Mononuclear cell (primary cell): ENCODE results near the gene GPR146. TPM values are rescaled to one million over a fixed set of nuclear protein-coding genes. Genes with fewer than 3 reads are reported as not detected.
"Not testable (repeated sequence)": the region's sequence is repeated elsewhere in the genome, so short reads cannot be mapped to it uniquely, and the experiment has no call there.

Experiments
- H3K27me3 ChIP-seq: 2 replicates; pipeline ENCODE4 v1.6.0; 2011; ENCODE audit warnings: low read length, control low read depth; ENCODE audit not compliant: insufficient read depth
- H3K4me1 ChIP-seq: 2 replicates; pipeline ENCODE4 v1.5.1; 2011; ENCODE audit warnings: mild to moderate bottlenecking, low read length, control low read depth; ENCODE audit not compliant: insufficient read depth
- H3K4me3 ChIP-seq: 2 replicates; pipeline ENCODE4 v1.5.1; 2011; ENCODE audit warnings: mild to moderate bottlenecking, low read length, moderate library complexity
- H3K9me3 ChIP-seq: 2 replicates; pipeline ENCODE4 v1.5.1; 2011; ENCODE audit warnings: low read depth, mild to moderate bottlenecking, control low read depth, low read length
- total RNA-seq: library from RNA; depleted of rRNA; stranded (reverse); fragments of >200 nt; gene quantifications from one replicate; pipeline ENCODE4 v1.2.3, GENCODE V29; 2012

The GPR146 gene
- total RNA-seq, 1 donor = 4.3 TPM

DNA sequence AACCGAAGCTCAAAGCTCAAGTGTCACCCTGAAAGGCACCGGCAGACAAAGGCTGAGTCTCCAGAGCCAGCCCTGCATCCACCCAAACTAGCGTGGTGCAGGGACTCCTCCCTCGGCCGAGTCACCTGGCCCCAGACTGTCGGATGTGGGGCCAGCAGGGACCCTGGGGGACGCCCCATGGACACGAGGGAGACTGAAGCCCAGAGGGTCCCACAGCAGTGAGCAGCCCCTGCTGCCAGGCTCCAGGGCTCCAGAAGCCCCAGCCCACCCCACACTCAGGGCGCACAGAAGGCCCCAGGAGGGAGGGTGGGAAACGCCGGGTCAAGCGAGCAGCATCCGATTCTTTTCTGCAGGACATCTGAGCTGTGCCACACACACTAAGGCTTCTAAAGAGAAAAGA, 20.2 kb downstream of the GPR146 start:
- H3K4me1 ChIP-seq = peaks cover 35% of the 10 kb centered on the region
- H3K4me3 ChIP-seq = no peak overlapping the region
- H3K9me3 ChIP-seq = no peaks in the 10 kb centered on the region
- H3K27me3 ChIP-seq = peaks cover 6% of the 10 kb centered on the region

DNA sequence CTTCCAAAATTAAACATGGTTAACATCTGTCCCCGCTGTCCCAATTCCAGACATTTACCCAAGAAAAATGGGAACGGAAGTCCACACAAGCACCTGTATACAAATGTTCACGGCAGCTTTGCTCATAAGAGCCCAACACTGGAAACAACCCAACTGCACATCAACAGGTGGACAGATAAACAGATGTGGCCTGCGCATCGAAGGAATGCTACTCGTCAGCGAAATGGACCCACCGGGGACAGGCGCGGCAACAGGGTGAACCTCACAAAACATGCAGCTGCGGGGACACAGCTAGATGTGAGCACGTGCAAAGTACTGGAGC, 20.9 kb downstream of the GPR146 start:
- Histone ChIP-seq H3K9me3 (no peaks in the 10 kb centered on the region), H3K27me3 (peaks cover 3% of the 10 kb centered on the region), H3K4me3 (no peak overlapping the region), H3K4me1 (peaks cover 31% of the 10 kb centered on the region)

DNA sequence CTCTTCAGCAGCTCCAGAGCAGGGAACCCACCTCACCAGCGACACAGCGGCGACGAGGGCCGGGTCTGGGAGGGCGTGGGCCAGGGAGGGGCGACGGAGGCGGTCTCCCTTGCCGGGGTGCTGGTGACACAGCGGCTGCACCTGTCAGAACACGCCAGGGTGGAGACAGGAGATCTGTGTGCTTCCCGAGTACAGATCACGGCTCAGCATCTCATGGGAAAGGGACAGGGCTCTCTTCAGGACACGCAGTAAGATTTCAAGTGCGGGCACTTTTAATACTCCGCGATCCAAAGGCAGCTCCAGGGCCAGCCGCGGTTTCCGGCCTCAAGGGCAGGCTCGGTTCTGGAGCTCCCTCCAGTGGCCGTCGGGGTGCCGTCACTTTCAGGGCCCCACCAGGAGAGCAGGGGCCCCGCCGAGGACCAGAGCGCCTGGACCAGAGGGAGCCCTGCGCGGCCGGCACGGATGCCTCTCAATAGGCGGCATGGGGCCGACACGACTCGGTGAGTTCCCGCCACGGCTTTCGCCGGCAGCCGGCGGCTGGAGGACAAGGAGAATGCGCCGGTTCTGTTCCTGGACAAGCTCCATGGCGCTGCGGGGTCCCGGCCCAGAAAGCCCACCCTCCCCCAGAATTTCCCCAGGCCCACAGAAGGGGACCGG, 21.4 kb downstream of the GPR146 start:
- no peak overlapping the region for H3K4me3 ChIP-seq
- no peaks in the 10 kb centered on the region for H3K27me3 ChIP-seq
- no peaks in the 10 kb centered on the region for H3K9me3 ChIP-seq
- H3K4me1 ChIP-seq = peaks cover 26% of the 10 kb centered on the region

DNA sequence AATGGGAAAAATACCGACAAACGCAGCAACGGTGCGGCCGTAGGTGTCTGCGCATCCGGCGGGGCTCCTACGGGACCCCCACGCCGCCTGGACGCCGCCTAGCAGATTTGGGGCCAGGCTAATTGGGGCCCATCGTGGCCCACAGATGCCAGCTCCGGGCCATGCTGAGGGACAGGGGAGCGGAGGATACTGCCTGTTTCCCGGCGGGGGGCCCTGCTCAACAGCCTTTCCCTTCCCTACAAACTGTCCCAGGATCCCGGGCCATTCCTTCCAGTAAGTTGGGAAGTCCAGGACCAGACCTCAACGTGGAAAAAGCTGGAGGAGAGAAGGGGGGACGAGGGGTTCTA, 21.9 kb downstream of the GPR146 start:
- H3K9me3 ChIP-seq = no peaks in the 10 kb centered on the region
- H3K4me1 ChIP-seq = peaks cover 21% of the 10 kb centered on the region
- H3K27me3 ChIP-seq = no peaks in the 10 kb centered on the region
- H3K4me3 ChIP-seq = no peak overlapping the region

DNA sequence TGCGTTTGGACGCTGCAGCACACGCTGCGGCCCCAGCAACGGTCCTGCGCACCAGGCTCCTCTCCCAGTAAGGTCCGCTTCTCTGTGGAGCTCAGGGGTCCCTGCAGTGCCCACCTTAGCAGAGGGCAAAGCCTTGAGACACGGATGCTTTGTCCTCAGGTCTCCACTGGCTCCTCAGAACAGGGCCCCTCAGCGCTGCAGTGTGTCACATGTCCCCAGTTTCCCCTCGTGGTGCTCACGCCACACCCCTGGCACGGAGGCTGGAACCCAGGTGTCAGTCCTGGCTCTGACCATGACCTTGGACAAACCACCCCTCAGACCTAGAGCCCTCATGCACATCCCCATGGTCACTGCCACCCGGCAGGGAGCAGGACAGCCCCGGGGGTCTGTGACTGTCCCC, 23.7 kb downstream of the GPR146 start:
- Histone ChIP-seq H3K4me3 (no peak overlapping the region), H3K27me3 (no peaks in the 10 kb centered on the region), H3K9me3 (no peaks in the 10 kb centered on the region), H3K4me1 (peaks cover 8% of the 10 kb centered on the region)

DNA sequence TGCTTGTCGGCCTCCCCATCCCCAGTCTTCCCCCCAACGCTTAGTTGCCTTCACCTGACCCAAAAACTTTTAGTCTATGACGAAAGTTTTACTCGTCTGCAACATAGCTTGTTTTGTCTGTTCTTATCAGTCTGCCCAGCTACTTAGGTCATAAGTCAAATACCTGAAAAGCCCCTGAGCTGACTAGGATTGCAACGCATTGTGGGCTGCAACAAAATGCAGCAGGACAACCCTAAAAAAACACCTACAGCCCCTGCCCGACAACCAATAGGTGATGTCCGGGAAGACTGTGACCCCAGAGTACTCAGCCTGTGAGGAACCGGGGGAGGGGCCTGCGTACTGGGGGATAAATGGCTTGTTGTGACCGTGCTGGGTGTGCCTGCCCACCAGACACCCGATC, 24.3 kb downstream of the GPR146 start:
- Histone ChIP-seq H3K9me3 (no peaks in the 10 kb centered on the region), H3K27me3 (no peaks in the 10 kb centered on the region), H3K4me3 (no peak overlapping the region), H3K4me1 (peaks cover 8% of the 10 kb centered on the region)

DNA sequence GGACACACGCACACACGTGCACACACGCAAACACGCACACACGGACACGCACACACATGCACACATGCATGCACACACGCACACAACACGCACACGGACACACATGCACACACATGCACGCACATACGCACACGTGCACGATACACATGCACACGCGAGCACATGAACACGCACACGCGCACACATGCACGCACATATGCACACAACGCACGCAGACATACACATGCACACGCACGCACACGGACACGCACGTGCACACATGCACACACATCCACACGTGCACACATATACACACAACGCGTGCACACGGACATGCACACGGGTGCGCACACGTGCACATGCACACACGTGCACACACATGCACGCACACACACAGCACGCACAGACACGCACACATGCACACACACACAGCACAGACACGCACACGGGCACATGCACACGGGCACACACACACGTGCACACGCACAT, 26.2 kb downstream of the GPR146 start:
- no peak overlapping the region for H3K4me3 ChIP-seq
- no peaks in the 10 kb centered on the region for H3K27me3 ChIP-seq
- H3K9me3 ChIP-seq = no peaks in the 10 kb centered on the region
- peaks cover 4% of the 10 kb centered on the region for H3K4me1 ChIP-seq

DNA sequence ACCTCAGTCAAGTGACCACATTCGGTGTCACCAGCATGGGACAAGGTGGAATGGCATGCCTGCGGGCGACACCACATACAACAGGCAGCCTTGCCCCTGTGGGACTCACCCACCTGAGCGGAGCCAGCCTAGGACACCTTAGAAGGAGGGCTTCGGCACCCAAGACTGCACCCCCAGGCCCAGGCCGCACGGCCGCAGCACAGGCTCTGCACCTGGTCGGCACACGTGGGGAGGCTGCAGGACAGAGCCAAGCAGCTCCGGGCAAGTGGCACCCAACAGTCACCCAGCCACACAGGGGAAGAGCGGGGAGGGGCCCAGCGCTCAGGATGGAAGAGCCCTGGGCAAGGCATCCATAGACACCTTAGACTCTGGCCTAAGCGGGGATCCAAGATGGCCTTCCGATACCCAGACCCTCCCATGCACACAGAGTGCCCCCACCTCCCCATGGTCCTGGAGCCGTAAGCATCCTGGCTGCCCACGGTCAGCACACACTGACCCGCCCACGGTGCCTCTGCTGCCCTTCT, 27.4 kb downstream of the GPR146 start:
- H3K27me3 ChIP-seq = no peaks in the 10 kb centered on the region
- H3K4me1 ChIP-seq = no peaks in the 10 kb centered on the region
- no peak overlapping the region for H3K4me3 ChIP-seq
- no peaks in the 10 kb centered on the region for H3K9me3 ChIP-seq

DNA sequence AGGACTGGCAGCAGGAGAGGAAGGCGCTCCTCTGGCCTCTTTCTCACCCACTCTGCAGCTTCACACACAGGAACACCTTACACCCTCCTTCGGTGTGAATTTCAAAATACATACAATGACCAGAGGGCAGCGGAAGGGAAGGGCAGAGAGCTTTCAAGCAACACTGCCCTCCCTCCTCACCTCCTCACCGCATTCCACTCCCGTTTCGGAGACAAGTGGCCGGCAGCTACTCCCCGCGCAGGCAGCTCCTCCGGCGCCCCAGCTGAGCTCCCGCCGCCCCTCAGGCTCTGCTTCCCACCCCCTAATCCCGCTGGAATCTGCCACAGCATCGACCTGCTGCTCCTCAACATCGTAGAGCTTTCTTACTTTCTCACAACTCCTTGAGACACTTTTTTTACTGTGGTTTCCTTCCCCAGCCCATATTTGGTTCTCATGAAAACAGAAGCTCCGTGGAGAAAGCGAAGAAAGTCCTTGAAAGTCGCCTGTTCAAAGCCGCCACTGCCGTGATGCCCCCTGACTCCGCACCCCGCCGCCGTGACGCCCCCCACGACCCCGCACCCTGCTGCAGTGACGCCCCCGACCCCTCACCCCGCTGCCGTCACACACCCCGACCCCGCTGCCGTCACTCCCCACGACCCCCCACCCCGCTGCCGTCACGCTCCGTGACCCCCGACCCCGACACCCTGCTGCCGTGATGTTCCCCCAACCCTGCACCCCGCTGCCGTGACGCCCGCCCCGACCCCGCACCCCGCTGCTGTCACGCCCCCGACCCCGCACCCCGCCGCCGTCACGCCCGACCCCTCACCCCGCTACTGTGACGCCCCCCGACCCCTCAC, 29.0 kb downstream of the GPR146 start:
- H3K4me3 ChIP-seq = no peak overlapping the region
- no peaks in the 10 kb centered on the region for H3K27me3 ChIP-seq
- no peaks in the 10 kb centered on the region for H3K4me1 ChIP-seq
- no peaks in the 10 kb centered on the region for H3K9me3 ChIP-seq

DNA sequence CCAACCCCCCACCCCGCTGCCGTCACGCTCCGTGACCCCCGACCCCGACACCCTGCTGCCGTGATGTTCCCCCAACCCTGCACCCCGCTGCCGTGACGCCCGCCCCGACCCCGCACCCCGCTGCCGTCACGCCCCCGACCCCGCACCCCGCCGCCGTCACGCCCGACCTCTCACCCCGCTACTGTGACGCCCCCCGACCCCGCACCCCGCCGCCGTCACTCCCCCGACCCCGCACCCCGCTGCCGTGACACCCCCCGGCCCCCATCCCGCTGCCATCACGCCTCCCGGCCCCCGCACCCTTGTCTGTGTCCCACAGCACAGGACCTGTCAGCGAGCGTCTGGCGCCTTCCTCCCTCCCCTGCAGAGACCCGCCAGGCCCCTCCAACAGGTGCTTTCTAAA, 29.7 kb downstream of the GPR146 start:
- not testable (repeated sequence) for H3K4me3 ChIP-seq, H3K4me1 ChIP-seq, H3K9me3 ChIP-seq, H3K27me3 ChIP-seq

DNA sequence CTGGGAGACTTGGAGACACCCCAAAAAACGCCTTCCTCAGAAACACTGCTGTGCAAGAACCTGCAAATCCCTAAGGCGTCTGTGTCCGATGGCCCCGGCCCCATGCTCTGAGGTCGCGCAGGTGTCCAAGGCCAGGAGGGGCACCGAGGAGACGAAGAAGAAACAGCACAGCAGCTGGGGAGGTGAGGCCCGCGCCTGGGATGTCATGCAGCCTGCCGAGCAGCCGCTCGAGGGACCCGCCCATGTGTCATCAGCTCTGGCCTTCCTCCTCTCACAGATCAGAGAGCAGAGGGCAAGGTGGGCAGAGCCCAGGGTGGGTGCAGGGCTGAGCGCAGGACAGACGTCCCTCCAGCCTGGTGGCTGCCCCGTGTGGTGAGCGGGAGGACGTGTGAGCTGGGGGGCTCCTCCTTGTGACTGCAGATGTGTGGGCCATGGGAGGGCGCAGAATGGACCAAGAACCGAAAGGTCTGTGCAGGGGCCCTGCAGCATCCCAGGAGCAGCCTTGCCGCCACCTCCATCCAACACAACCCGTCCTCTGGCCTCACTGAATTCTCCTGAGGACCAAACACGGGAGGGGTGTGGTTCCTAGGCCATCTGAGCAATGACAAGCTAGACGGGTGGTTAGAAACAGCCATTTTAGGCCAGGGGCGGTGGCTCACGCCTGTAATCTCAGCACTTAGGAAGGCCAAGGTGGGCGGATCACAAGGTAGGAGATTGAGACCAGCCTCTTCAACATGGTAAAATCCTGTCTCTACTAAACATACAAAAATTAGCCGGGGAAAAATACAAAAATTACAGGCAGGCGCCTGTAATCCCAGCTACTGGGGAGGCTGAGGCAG, 30.5 kb downstream of the GPR146 start:
- H3K9me3 ChIP-seq = no peaks in the 10 kb centered on the region
- no peaks in the 10 kb centered on the region for H3K4me1 ChIP-seq
- H3K27me3 ChIP-seq = no peaks in the 10 kb centered on the region
- H3K4me3 ChIP-seq = no peak overlapping the region

DNA sequence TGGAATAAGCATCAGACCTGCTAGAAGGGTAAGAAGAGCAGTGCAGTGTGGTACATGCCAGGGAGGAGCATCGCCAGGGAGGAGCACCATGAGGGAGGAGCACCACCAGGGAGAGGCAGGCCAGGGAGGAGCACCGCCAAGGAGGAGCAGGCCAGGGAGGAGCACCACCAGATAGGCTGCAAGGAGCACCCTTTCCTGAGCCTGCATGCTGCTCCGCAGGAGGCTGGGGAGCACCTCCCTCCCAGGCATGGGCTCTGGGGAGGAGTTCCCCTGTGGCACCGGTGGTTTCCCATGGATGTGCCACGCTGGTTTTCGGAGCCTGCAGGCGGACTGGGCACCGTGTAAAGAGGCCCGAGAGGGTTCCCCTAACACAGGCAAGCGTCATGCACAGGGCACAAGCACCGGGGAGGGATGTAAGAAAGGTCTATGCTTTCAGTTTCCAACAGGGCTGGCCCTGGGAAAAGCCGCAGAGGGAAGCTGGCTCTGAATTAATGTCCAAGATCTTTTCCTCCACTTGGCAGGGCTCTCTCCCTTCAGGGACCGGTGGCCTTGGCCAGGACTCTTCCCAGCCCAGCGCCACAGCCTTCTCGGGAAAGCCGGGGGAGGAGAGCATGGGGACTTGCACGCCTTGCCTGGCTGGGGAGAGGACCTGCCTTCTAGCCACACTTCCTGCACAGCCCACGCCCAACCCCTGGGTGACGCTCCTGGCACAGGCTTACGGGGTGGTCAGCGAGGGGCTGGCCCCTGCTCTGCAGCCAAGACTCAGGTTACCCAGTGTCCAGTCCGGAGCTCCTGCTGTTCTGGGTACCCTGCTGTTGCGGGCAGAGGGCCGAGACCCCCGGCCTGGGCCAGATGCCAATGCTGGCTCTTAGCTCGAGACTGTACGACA, 32.1 kb downstream of the GPR146 start:
- Histone ChIP-seq H3K4me3 (no peak overlapping the region), H3K4me1 (no peaks in the 10 kb centered on the region), H3K27me3 (no peaks in the 10 kb centered on the region), H3K9me3 (no peaks in the 10 kb centered on the region)

DNA sequence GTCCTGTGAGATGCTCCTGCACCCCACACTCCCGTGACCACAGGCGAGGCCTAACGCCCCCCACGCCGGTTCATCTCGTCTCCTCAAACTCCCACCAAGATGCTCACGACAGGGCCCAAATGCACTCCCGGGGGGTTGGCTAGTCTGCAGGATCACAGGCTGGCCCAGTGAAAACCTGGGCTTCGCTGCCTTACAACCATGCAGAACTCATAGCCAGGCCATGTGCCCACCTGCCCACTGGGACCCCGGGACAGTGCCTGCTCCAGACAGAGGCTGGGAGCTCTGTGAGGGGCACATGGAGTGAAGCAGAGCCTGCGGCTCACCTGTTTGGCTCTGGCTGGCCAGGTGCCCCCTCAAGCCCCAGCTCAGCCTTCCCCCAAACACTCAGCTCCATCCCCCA, 34.2 kb downstream of the GPR146 start:
- Histone ChIP-seq H3K4me3 (no peak overlapping the region), H3K27me3 (no peaks in the 10 kb centered on the region), H3K9me3 (no peaks in the 10 kb centered on the region), H3K4me1 (no peaks in the 10 kb centered on the region)

DNA sequence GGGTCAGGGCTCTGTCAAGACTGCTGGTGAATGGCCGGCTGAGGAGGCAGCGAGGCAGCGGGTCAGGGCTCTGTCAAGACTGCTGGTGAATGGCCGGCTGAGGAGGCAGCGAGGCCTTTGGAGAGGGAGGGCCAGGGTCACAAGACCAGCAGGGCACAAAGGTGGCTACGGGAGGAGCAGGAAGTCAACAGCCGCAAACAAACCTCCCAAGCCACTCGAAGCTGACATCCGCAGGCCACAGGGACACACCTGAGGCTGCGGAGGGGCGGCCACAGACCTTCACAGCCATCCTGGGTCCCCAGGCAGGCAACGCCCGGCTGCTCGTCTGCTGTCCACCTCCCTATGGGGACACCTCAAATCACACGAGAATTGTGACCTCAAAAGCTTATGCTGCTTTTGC, 34.6 kb downstream of the GPR146 start:
- no peak overlapping the region for H3K4me3 ChIP-seq
- no peaks in the 10 kb centered on the region for H3K27me3 ChIP-seq
- H3K9me3 ChIP-seq = no peaks in the 10 kb centered on the region
- no peaks in the 10 kb centered on the region for H3K4me1 ChIP-seq
